HG03469 (cell line): Measurements from ENCODE around the gene HIGD2B.
"Not testable (repeated sequence)": the region's sequence is repeated elsewhere in the genome, so short reads cannot be mapped to it uniquely, and the experiment has no call there.

ENCODE experiments used
- ATAC-seq: cut with Tn5 transposase; IDR thresholded peaks from one replicate; pipeline ENCODE4 v1.9.1; 2021; ENCODE audit warnings: mild to moderate bottlenecking, moderate library complexity, moderate number of reproducible peaks; ENCODE audit not compliant: unreplicated experiment

HIGD2B gene, protein sequence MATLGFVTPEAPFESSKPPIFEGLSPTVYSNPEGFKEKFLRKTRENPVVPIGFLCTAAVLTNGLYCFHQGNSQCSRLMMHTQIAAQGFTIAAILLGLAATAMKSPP

GRCh38 chr15:72685925-72686794, at the start of gene HIGD2B, which contains the start of gene BBS4:
TSS of gene HIGD2B (minus strand) at chr15:72686182. CDS start at chr15:72676374, 9,808 bp downstream.
TSS of gene BBS4 (plus strand) at chr15:72686207. CDS start at chr15:72686228, 21 bp downstream.
- ATAC-seq, result peak; percentile 61

DNA sequence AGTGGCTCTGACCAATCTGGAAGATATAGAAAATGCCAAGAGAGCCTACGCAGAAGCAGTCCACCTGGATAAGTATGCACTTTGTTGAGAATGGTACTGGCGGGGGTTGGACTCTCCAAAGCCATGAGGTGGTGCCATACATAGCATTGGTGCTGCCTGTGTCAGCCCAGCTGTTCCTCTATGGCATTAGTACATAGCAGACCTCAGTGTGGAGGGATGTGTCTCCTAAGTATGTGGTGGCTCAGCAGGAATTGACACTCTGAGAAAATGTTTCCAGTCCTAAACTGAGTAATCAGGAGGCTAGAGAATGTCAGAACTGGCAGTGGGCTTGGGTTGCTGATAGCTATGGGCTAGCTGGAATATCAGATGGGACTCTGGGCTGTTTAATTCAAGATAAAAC, 49.1 kb upstream of the HIGD2B start:
- no peak for ATAC-seq

DNA sequence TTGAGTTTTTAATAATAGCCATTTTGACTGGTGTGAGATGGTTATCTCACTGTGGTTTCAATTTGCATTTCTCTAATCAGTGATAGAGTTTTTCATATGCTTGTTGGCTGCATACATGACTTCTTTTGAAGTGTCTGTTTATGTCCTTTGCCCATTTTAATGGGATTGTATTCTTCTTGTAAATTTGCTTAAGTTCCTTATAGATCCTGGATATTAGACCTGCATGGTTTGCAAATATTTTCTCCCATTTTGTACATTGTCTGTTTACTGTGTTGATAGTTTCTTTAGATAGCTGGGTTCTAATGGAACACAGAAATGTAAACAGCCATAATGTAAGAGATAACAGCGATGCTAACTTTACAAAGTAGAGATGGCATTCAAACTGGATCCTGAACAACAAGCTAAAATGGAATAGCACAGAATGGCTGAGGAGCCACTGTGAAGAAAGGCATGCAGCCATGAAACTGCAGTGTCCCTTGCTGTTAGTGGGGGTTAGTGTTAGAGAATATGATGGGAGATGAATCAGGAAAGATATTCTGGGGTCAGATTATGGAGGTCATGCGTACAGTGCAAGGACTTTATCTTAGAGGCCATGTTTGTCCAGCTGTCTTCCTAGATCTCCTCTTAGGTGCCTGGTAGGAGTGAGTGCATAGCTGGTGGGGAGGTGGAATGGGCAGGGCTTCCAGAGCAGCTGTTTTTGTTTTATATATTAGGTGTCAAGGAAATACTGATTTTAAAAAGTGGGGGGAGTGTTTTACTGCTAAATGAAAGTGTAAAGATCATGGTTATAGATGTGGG, 48.2 kb upstream of the HIGD2B start:
- ATAC-seq, result no peak

- ATAC-seq, result no peak
These were observed 46.5 kb upstream of the HIGD2B start for GRCh38 chr15:72732516-72732915.

DNA sequence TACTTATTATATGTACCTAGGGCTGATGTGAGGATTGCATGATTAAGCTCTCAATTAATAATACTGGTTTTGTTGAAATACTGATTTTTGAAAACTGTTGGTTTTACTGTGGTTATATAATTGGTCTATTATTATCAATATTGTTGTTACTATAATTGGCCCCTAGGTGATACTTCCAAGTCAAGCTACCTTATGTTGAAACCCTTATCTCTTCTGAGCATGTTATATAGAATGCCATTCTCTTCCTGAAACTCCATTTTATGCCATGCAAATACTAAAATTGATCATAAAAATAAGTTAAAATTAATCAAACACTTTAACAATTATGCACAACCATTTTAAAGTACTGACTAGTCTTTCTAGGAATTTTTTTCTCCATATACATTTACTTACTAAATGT, 46.1 kb upstream of the HIGD2B start:
- ATAC-seq, result no peak

- no peak for ATAC-seq
These were observed 42.8 kb upstream of the HIGD2B start for GRCh38 chr15:72728821-72729220.

DNA sequence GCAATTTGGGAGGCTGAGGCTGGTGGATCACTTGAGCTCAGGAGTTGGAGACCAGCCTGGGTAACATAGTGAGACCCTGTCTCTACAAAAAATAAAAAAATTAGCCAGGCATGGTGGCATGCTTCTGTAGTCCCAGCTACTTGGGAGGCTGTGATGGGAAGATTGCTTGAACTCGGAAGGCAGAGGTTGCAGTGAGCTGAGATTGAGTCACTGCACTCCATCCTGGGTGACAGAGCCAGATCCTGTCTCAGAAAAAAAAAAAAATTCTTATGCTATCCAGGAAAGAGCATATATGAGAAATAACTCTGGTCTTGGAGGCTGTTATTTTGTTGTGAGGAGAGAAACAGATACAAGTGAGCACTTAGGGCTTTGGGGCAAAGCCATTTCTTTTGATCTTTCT, 42.3 kb upstream of the HIGD2B start:
- not testable (repeated sequence) for ATAC-seq

DNA sequence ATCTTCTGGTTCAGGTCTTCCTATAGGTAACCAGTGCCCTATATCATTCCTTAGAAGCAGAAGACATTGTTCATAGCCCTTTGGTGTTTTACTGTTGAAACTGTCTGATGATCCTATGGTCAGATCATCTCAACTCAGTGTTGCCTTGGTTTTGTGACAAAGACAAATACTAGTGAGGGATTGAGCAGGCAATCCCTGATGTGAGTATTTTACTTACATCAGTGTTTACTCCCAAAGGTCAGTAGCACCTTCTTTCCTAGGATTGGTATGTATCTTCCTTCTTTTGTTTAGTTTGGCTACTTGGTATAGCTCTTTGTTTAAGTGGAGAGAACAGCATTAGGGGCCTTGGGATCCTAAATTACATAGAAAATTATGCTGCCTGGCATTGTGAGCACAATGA, 41.2 kb upstream of the HIGD2B start:
- ATAC-seq, result no peak

- ATAC-seq, result not testable (repeated sequence)
These were observed 39.9 kb upstream of the HIGD2B start for GRCh38 chr15:72725851-72726250.

GRCh38 chr15:72725446-72725845, 39.5 kb upstream of the HIGD2B start:
- ATAC-seq, result no peak

- ATAC-seq, result no peak
These were observed 38.0 kb upstream of the HIGD2B start for GRCh38 chr15:72724028-72724427.

GRCh38 chr15:72722071-72722696, 36.2 kb upstream of the HIGD2B start:
- ATAC-seq, result no peak

DNA sequence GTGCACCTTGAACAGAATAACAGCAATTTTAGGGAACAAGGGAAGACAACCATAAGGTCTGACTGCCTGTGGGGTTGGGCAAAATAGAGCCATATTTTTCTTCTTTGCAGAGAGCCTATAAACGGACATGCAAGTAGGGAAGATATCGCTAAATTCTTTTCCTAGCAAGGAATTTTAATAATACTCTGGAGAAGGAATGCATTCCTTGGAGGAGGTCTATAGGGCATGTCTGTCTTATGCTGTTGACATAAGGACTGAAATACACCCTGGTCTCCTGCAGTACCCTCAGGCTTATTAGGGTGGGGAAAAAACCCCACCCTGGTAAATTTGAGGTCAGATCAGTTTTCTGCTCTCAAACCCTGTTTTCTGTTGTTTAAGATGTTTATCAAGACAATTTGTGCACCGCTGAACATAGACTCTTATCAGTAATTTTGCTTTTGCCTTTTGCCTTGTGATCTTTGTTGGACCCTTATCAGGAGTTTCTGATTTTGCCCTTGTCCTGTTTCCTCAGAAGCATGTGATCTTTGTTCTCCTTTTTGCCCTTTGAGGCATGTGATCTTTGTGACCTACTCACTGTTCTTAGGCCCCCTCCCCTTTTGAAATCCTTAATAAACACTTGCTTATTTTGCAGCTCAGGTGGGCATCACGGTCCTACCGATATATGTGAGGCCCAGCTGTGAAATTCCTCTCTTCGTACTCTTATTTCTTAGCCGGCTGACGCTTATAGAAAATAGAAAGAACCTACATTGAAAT, 22.7 kb upstream of the HIGD2B start:
- ATAC-seq, result not testable (repeated sequence)

GRCh38 chr15:72706266-72706665, 20.3 kb upstream of the HIGD2B start:
- no peak for ATAC-seq

DNA sequence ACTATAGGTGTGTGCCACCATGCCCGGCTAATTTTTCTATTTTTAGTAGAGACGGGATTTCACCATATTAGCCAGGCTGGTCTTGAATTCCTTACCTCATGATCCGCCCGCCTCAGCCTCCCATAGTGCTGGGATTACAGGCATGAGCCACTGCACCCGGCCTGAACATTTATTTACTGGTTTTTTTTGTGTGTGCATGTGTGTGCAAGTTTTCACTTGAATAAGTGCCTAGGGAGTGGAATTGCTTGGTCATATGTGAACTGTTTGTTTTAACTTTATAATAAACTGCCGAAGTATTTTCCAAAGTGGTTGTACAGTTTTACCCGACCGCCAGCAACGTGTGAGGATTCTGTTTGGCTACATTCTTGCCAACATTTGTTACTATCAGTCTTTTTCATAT, 14.1 kb upstream of the HIGD2B start:
- no peak for ATAC-seq

DNA sequence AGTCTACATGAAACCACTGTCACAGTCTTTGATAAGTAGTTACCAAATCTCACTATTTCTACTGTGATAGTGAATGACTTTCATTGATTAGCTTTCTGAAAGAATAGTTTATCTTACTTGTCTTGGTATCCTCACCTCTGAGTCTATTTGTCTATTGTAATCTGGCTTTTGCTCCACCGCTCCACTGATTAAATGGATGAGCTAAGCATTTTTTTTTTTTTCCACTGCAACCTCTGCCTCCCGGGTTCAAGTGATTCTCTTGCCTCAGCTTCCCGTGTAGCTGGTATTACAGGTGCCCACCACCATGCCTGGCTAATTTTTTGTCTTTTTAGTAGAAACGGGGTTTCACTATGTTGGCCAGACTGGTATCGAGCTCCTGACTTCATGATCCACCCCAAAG, 13.0 kb upstream of the HIGD2B start:
- no peak for ATAC-seq

DNA sequence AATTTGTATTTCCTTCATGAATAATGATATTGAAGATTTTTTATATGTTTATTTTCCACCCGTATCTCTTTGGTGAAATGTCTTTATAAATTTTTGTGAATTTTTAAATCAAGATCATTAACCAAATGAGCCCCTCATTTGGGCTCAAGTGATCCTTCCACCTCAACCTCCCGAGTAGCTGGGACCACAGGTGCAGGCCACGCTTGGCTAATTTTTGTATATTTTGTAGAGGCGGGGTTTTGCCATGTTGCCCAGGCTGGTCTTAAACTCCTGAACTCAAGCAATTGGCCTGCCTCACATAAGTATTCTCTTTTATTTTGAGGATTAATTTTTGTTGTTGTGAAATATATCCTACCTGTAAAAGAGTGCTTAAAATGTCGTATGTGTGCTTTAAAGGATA, 5.0 kb upstream of the HIGD2B start:
- ATAC-seq, result no peak

DNA sequence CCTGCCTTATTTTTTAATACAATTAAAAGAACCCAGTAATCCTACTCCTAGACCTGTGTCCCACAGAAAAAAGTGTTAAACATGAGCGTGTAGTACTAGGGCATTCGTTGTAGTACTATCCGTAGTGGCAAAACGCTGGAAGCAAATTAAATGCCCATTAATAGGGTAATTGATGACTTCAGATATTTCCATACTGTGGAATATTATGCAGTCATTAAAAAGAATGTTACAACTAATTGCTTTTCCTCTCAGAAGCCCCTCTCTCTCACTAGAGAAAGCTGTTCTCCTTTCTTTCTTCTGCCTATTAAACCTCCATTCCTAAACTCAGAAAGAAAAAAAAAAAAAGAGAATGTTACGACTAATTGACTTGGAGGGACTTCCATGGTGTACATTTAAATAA, 2.7 kb upstream of the HIGD2B start:
- no peak for ATAC-seq

DNA sequence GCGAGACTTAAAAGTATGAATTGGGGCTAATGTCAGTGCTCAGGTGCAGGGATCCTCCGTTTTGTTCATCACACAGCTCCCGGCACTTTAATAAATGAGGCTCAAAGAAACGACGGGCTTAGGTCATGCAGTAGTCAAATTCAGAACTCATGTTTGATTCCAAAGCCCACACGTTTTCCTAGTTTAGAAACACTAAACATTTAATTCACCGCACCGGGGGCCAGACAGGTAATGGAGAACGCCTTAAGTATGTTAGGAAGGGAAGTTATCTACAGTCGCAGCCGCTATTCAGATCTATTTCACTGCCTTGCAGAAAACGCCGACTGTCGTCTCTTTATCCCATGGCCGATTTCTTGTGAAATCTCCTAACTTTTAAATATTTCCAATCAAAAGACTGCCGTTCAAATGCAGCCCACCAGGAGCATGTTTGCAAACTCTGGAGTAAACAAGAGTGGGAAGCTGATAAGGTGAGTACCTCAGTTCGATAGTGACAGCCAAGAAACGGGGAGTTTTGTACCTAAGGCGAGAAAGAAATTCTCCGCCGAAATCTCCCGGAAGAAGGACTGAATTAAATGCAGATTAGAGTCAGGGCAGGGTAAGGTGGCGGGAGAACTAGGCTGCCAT, 569 bp downstream of the HIGD2B start:
- no peak for ATAC-seq

- no peak for ATAC-seq
These were observed 3.2 kb downstream of the HIGD2B start for GRCh38 chr15:72682772-72683171.
